OCI-LY1 (cell line): ENCODE results near the gene CDH4.

ENCODE experiments used
- EZH2 ChIP-seq: fragments of 200-600 bp; sonication (generic), shearing (Covaris generic); IDR thresholded peaks from 2 replicates; pipeline ENCODE4 v1.8.0; 2017; ENCODE audit warnings: borderline replicate concordance, mixed run types, mild to moderate bottlenecking, antibody characterized with exemption, low read length, moderate library complexity, mixed read lengths
- TF ChIP-seq, protein P1 (sequence below): fragments of 200-600 bp; sonication (generic), shearing (Covaris generic); IDR thresholded peaks from 2 replicates; pipeline ENCODE4 v1.5.1; 2017; ENCODE audit warnings: mild to moderate bottlenecking, antibody characterized with exemption, low read length, moderate library complexity, mixed read lengths

DNA sequence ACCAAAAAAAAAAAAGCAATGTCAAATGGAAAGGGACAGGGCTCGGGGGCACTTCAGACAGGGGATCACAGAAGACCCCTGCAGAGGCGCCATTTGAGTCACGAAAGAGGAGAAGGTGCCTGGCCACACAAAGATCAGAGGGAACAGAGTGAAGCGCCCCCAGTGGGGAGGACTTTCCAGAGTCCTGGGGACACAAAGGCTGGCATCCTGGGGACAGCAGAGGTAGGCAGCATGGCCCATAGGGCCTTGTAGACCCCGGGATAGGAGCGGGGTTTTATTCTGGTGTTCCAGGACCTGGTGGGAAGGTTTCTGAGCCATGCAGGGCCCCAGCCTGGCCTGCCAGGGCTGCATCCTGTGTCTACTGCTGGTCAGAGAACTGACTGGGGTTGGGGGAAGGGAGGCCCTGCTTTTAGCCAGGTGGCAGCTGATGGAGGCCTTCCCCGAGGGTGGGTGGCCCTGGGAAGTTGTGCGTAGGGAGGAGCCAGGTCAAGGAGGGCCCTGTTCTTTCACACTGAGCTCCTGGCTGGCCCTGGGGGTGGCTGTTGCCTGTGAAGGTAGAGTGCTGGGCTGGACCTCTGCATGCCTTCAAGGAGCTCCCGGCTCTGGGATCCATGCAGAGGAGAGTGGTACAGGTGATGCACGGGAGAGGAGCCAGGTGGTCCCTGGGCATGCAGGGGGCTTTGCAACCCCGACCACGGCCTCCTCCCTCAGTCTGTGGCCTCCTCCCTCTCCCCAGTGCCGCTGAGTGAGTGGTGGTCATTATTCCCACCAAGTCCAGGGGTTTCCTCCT, 117.9 kb downstream of the CDH4 start:
- TF ChIP-seq, protein P1, sequence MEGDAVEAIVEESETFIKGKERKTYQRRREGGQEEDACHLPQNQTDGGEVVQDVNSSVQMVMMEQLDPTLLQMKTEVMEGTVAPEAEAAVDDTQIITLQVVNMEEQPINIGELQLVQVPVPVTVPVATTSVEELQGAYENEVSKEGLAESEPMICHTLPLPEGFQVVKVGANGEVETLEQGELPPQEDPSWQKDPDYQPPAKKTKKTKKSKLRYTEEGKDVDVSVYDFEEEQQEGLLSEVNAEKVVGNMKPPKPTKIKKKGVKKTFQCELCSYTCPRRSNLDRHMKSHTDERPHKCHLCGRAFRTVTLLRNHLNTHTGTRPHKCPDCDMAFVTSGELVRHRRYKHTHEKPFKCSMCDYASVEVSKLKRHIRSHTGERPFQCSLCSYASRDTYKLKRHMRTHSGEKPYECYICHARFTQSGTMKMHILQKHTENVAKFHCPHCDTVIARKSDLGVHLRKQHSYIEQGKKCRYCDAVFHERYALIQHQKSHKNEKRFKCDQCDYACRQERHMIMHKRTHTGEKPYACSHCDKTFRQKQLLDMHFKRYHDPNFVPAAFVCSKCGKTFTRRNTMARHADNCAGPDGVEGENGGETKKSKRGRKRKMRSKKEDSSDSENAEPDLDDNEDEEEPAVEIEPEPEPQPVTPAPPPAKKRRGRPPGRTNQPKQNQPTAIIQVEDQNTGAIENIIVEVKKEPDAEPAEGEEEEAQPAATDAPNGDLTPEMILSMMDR, result no peak
- TF ChIP-seq EZH2, result no peak
